H1 (cell line): ENCODE measurements around the gene MYL6B.

Experiments used
- CHD7 ChIP-seq: fragments of 300-600 bp; sonication (generic); IDR thresholded peaks from 2 replicates; pipeline ENCODE4 v1.7.1; 2012; ENCODE audit warnings: low read length, moderate library complexity, mild to moderate bottlenecking, inconsistent platforms; ENCODE audit not compliant: insufficient replicate concordance
- CTCF ChIP-seq, 3 experiments: IDR thresholded peaks; 1 replicate in 2 of 3; 2 replicates in 1 of 3; pipeline versions ENCODE4 v1.5.1 to v1.6.1; 2011; ENCODE audit warnings: low read length in 3 of 3, mild to moderate bottlenecking in 3 of 3, inconsistent platforms in 2 of 3, low read depth in 1 of 3, moderate library complexity in 1 of 3; ENCODE audit not compliant: insufficient read depth in 1 of 3; ENCODE audit errors: control extremely low read depth in 1 of 3
- EP300 ChIP-seq, 2 experiments: IDR thresholded peaks; 1 replicate in 1 of 2; 2 replicates in 1 of 2; pipeline ENCODE4 v1.6.1; 2011 to 2012; ENCODE audit warnings: low read depth in 2 of 2, low read length in 2 of 2, mild to moderate bottlenecking in 2 of 2, borderline replicate concordance in 1 of 2, inconsistent platforms in 1 of 2, moderate library complexity in 1 of 2
- EZH2 ChIP-seq: fragments of 200-600 bp; sonication (generic); IDR thresholded peaks from 2 replicates; pipeline ENCODE4 v1.7.1; 2012; ENCODE audit warnings: low read depth, mild to moderate bottlenecking, moderate library complexity, low read length, inconsistent platforms; ENCODE audit not compliant: severe bottlenecking
- SUZ12 ChIP-seq: fragments of 200-600 bp; sonication (generic); IDR thresholded peaks from 2 replicates; pipeline ENCODE4 v1.6.1; 2012; ENCODE audit warnings: mild to moderate bottlenecking, inconsistent platforms, low read length, moderate library complexity, mixed read lengths
- TBP ChIP-seq: IDR thresholded peaks from 2 replicates; pipeline ENCODE4 v1.6.1; 2011; ENCODE audit warnings: low read depth, low read length, improper control_type of control experiment

DNA sequence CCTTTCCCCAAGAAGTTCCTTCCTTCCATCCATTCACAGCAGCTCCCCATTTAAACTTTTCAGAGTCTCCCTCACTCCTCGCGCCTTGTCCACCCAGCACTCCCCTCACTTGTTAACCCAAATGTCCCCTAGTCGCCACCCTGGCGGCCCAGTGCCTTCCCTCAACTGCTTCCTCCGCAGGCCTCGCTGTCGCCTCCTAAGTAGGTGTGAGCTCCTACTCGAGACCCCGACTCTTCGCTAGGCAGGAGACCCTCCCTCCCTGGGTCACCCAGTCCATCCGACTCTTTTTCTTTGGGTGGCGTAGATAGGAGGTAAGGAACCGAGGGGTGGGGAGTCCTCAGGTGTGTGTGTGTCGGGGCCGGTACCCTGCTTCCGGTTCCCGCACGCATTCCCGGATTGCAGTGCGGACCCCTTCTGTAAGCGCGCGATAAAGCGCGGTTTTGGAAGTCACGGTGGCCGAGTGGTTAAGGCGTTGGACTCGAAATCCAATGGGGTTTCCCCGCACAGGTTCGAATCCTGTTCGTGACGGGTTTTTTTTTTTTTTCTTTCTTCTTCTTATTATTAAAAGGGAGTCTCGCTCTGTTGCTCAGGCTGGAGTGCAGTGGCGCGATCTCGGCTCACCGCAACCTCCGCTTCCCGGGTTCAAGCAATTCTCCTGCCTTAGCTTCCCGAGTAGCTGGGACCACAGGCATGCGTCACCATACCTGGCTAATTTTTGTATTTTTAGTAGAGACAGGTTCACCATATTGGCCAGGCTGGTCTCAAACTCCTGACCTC, 37.7 kb downstream of the MYL6B start:
- TF ChIP-seq TBP (peak; percentile 100), CTCF (IDR thresholded peaks at IDR 0.05; ENCODE audit: control extremely low read depth in 1 of 3, insufficient read depth in 1 of 3, low read depth in 1 of 3, low read length in 3 of 3) (no peak), SUZ12 (no peak), EP300 (IDR thresholded peaks at IDR 0.05; ENCODE audit: borderline replicate concordance in 1 of 2, low read depth in 2 of 2, low read length in 2 of 2) (no peak), EZH2 (no peak), CHD7 (no peak)
